Jurkat, Clone E6-1 (cell line): ENCODE measurements around the gene KMT2D.

Experiments used
- DNase-seq: peaks from one replicate; pipeline ENCODE4 v3.0.0-alpha.2; 2011; ENCODE audit warnings: low read depth, low spot score
- H3K4me3 ChIP-seq: 2 replicates; pipeline ENCODE4 v1.5.1; 2011; ENCODE audit warnings: mild to moderate bottlenecking, low read length, control low read depth, moderate library complexity

Gene KMT2D

GRCh38 chr12:49040364-49040855 is 20.2 kb downstream of the KMT2D start:
- no peak overlapping the region for H3K4me3 ChIP-seq
- DNase-seq = no peak

- H3K4me3 ChIP-seq = no peak overlapping the region
- DNase-seq = no peak
These were observed 20.9 kb downstream of the KMT2D start for GRCh38 chr12:49039421-49040363.

- no peak for DNase-seq
- H3K4me3 ChIP-seq = no peak overlapping the region
These were observed 22.2 kb downstream of the KMT2D start for GRCh38 chr12:49038291-49038955.

GRCh38 chr12:49037947-49038237 is 22.7 kb downstream of the KMT2D start:
- no peak overlapping the region for H3K4me3 ChIP-seq
- no peak for DNase-seq

- DNase-seq = no peak
- no peak overlapping the region for H3K4me3 ChIP-seq
These were observed 23.3 kb downstream of the KMT2D start for GRCh38 chr12:49037111-49037946.

GRCh38 chr12:49036029-49036428 is 24.6 kb downstream of the KMT2D start:
- DNase-seq = no peak
- no peak overlapping the region for H3K4me3 ChIP-seq

GRCh38 chr12:49034286-49034622 is 26.3 kb downstream of the KMT2D start:
- no peak overlapping the region for H3K4me3 ChIP-seq
- DNase-seq = no peak

- DNase-seq = no peak
- H3K4me3 ChIP-seq = no peak overlapping the region
These were observed 26.8 kb downstream of the KMT2D start for GRCh38 chr12:49033611-49034285.

GRCh38 chr12:49032679-49033447 is 27.7 kb downstream of the KMT2D start:
- no peak for DNase-seq
- no peak overlapping the region for H3K4me3 ChIP-seq

- no peak for DNase-seq
- no peak overlapping the region for H3K4me3 ChIP-seq
These were observed 28.3 kb downstream of the KMT2D start for GRCh38 chr12:49032276-49032675.

GRCh38 chr12:49031573-49032161 is 28.9 kb downstream of the KMT2D start:
- no peak for DNase-seq
- no peak overlapping the region for H3K4me3 ChIP-seq

GRCh38 chr12:49030714-49031572 is 29.7 kb downstream of the KMT2D start:
- H3K4me3 ChIP-seq = no peak overlapping the region
- DNase-seq = no peak

GRCh38 chr12:49030119-49030518 is 30.5 kb downstream of the KMT2D start:
- no peak for DNase-seq
- no peak overlapping the region for H3K4me3 ChIP-seq

- no peak for DNase-seq
- H3K4me3 ChIP-seq = no peak overlapping the region
These were observed 31.8 kb downstream of the KMT2D start for GRCh38 chr12:49028666-49029275.

GRCh38 chr12:49027846-49028555 is 32.6 kb downstream of the KMT2D start:
- no peak overlapping the region for H3K4me3 ChIP-seq
- no peak for DNase-seq
